ENCODE data around the gene HINT2. TPM values are rescaled to one million over a fixed set of nuclear protein-coding genes. Genes with fewer than 3 reads are reported as not detected.
A peak's percentile ranks its signal among the peaks of the same experiment; 100 is the strongest.

The HINT2 gene
- 9.0 TPM for total RNA-seq

DNA sequence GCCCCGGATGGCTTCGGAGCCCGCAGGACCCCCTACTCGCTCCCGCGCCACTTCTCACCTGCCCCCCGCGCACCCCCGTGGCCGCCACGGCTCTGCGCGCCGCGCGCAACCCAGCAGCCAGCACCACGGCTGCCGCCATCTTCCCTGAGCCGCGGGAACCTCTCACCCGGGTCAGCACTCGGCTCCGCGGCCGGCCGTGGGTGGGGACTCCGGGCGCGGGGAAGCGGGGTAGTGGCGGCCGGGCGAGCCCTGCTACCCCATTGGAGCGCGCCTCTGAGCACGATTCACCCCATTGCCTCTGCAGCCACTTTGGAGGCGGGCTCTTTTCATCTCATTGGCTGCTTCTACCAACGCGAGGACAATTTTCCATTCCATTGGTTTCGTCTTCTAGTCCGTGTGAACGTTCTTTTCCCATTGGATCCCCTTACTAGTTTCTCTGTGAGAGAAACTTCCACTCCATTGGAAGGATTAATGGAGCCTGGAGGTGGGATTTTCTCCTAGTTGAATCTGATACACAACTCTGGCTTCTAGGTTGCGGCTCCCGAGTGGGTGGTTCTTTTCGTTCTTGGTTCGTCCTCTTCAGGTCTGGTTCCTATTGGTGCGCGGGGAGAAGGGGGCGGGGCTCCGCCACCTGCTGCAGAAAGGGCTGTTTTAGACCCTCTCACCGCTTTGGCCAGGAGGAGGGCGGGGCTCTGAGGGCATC, at the start of gene HINT2:
TSS of gene HINT2 (minus strand) at position 202 of the 703 bp plus-strand sequence. CDS start at position 139, 63 bp downstream.
- DNase-seq (ENCODE audit: low spot score in 2 of 2) (peak; percentile 90 to 92), FAIRE-seq (peak; percentile 74)

DNA sequence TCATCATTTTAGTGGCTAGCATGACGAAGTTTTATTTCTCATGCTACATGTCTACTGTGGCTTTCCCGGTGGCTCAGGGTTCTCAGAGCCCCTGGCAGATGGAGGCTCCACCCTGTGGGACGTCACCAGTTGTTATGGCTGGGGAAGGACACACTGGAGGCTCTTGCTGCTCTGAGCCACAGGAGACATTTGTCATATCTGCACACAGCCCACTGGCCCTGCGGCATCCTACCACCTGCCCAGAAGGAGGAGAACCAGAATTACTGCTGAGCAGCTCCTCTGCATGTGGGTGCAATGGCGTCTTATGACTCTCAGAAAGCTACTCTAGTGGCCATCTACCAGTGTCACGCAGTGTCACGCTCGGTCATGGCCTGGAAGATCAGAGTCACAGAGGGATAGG, 48.7 kb upstream of the HINT2 start:
- DNase-seq (ENCODE audit: low spot score in 2 of 2): no peak
- FAIRE-seq: no peak

DNA sequence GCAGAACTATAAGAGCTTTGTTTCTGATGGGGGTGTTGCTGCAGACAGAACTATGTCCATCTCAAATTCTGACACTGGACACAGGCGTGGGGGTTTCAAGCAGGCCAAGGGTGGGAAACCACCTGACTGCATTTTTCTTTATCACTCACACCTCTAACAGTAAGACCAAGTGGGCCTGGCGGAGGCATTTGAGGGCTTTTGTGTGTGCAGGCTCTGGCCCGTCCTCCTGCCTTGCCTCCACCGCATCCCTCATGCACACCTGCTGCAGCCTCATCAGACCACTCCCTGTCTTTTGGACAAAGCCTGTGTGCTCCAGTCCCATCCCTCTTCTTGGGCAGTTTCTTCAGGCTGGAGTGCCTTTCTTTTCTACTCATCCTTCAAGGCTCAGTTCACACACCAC, 47.5 kb upstream of the HINT2 start:
- FAIRE-seq: no peak
- no peak for DNase-seq (ENCODE audit: low spot score in 2 of 2)

DNA sequence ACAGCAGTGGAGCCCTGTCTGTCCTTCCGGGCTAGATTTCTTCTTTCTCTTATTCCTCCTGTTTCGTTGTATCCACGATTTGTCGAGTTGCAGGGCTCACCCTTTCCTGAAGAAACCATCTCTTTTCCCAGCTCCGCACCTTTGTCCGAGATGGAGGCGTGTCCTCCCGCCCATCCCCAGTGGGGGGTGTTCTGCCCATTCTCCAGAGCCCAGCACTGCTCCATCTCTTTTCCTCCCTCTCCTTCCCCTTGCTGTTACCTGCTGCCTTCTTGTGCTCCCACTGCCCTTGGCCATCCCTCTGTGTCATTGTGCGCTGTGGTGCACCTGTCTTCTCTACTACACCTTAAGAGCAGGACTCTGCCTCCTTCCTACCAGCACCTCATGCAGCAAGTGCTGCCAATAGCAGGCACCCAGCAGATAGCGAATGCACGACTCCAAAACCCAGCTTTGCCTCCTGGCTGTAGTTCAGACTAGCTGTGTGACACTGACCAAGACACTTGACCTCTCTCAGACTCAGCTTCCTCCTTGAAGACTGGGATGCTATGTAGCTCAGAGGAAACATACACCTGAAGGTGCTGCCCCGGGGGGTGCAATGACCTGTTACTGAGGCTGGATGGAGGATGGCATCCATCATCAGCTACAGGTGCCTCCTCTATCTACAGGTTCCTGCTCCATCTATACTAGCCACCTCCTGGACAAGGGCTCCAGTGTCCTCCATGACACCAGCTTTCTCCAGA, 46.5 kb upstream of the HINT2 start:
- FAIRE-seq: no peak
- no peak for DNase-seq (ENCODE audit: low spot score in 2 of 2)

DNA sequence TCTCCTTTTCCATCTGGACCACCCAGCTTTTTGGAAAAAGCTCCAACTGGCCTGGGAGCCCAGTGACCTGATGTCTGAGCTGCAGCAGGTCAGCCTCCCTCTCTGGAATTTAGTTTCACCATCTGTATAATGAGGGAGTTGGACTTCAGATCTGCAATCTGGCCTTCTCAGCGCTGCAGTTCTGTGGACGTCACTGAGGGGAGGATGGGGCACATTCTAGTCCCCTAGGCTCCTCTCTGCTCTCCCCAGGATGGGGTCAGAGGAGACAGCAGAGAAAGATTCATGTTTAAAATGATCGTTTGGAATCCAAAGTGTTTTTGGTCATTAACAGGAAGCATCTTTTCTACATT, 45.1 kb upstream of the HINT2 start:
- DNase-seq (ENCODE audit: low spot score in 2 of 2) (no peak), FAIRE-seq (no peak)

DNA sequence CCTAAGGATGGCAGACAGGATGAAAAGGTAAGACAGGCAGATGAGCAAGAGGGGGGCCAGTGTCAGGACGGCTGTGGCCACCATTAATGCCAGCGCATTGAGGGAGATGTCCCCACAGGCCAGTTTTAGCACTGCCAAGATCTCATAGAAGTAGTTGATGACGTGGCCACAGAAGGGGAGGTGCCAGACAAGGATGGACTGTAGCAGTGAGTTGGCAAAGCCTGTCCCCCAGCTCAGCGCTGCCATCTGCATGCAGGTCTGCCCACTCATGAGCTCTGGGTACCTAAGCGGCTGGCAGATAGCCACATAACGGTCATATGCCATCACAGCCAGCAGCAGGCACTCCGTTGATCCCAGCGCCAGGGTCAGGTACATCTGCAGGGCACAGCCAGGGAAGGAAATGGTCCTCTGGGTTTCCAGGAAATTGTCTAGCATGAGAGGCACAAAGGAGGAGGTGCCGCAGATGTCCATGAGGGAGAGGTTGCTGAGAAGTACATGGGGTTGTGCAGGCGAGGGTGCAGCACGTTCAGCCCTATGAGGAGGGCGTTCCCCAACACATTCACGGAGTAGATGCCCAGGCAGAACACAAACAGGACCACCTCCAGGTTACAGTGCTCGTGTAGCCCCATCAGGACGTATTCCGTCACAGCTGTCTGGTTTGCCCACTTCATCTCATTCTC, 44.6 kb upstream of the HINT2 start:
- DNase-seq (ENCODE audit: low spot score in 2 of 2) (peak in 1 of 2 donors; percentile 47), FAIRE-seq (no peak)

DNA sequence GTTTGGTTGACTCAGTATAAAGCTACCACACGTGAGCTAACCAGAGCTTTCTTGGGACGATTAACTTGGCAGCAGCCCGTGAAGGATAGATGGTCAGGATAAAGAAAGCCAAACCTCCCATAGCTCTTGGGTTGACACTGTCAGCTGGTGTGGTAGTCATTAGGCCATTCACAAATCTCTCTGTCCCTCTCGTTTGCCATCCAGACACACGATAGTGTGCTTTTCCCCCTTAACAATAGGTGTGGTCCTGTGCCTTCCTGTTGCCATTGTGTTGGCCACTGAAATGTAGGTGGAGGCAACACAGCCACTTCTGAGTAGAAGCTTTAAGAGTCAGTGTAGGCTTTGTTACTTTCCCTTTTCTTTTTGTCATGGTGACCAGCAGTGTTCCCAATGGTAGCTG, 43.6 kb upstream of the HINT2 start:
- no peak for DNase-seq (ENCODE audit: low spot score in 2 of 2)
- no peak for FAIRE-seq

DNA sequence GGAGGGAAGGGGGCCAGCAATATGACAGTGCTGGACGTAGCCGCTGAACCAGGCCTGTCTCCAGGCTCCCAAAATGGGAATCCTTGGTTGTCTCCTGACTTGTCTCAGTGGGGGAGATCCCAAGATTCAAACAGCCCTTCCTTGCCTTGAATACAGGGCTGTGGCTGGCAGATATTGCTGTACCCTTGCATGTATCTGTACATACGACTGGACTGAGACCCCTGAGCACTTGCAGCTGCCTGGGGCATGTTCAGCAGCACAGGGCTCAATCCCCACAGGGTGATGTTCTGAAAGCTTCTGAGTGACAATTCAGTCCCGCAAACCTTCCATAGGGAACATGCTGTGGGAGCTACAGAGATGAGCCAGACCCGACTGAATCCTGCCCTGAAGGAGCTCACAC, 42.0 kb upstream of the HINT2 start:
- FAIRE-seq: no peak

DNA sequence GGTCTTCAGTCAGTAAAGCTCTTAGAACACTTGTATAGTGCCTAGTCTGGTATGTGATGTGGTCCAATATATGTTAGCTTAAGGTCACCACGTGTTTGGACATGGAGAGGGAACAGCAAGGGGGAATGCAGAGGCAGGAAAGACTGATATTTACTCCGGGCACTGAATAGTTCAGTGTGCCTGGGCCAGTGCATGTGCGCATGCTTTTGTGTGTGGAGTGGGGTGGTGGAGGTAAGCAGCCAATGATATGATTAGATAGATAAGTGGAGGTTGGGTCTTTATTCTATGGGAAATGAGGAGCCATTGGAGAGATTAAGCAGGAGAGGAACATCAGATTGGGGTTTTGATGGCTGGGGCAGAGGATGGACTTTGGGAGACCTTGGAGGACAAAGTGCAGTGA, 41.4 kb upstream of the HINT2 start:
- FAIRE-seq (no peak), DNase-seq (ENCODE audit: low spot score in 2 of 2) (no peak)

More for the DNA sequence above, 42.0 kb upstream of the HINT2 start:
- DNase-seq (ENCODE audit: low spot score in 2 of 2): no peak

DNA sequence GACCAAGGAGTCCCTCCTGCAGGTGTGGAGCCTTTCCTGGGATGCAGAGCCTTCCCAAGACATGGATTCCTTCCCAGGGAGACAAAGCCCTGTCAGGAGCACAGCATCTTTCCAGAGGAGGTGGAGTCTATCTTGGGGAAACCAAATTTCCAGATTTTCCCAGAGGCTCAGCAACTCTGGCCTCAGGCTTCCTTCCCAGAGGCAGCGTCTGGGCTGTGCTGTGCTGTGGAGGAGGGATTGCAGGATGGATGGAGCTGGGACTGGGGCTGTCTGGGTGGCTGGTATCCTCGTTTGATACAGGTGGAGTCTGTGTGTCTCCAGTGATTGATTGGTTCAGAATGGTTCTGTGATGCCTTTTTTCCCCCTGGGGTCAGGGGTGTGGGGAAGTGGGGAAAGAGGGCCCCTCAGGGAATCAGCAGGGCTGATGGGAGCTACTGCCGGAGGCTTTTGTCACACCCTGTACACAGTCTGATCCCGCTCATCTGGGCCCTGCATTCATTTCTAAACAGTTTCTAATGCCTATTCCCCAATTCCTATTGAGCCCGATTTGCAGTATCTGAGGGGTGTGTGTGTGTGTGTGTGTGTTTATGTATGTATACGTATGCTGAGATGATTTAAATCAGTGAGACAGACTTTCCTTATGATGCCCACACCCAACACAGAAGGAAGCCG, 39.4 kb upstream of the HINT2 start:
- DNase-seq (ENCODE audit: low spot score in 2 of 2) (no peak), FAIRE-seq (no peak)

DNA sequence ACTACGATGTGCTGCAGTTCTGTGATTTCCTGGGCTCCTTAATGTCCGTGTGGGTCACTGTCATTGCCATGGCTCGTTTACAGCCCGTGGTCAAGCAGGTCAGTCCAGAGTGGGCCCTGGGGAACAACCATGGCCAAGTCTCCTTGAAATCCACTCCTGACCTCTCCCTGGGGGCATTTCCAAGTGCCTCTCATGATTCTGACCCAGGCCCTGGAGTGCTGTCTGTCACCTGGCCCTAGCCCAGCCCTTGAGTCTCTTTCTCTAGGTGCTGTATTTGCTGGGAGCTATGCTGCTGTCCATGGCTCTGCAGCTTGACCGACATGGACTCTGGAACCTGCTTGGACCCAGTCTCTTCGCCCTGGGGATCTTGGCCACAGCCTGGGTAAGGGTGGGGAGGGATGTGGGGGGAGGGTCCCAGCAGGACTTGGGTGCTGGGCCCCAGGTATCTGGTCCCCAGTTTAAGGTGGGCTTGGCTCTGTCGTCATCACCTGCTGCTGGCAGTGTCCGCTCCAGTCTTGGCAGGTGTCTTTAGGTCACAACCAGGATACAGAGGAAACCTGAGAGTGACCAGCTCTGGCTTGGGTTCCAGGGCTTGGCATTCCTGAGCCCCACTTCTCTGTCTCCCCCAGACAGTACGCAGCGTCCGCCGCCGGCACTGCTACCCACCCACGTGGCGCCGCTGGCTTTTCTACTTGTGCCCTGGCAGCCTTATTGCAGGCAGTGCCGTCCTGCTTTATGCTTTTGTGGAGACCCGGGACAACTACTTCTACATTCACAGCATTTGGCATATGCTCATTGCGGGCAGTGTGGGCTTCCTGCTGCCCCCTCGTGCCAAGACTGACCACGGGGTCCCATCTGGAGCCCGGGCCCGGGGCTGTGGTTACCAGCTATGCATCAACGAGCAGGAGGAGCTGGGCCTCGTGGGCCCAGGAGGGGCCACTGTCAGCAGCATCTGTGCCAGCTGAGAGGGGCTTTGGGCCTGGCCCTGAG, 38.3 kb upstream of the HINT2 start:
- FAIRE-seq: no peak
- no peak for DNase-seq (ENCODE audit: low spot score in 2 of 2)

DNA sequence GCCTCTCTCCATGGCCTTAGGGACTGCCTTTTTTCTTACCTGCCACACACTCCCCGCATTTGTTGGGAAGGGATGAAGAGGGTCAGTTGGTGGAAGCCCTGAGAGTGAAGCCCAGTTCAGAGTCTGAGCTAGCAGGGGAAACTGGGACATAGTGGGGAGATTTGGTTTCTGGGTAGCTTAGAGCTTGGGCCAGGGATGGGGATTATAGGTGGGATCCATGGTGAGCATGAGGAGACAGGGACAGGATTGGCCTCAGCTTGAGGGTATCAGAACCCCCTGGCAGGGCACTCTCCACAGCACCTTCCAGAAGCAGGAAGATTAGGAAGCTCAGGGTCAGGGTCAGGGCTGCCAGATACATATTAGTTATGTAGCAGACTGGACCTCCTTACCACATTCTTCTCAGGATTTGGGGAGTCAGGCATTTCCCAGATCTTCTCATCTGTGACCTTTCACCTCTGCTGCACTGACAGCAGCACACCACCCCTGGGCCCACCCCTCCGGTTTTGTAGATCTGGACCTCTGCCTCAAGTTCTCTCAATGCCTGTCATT, 37.5 kb upstream of the HINT2 start:
- DNase-seq (ENCODE audit: low spot score in 2 of 2) (no peak), FAIRE-seq (no peak)

DNA sequence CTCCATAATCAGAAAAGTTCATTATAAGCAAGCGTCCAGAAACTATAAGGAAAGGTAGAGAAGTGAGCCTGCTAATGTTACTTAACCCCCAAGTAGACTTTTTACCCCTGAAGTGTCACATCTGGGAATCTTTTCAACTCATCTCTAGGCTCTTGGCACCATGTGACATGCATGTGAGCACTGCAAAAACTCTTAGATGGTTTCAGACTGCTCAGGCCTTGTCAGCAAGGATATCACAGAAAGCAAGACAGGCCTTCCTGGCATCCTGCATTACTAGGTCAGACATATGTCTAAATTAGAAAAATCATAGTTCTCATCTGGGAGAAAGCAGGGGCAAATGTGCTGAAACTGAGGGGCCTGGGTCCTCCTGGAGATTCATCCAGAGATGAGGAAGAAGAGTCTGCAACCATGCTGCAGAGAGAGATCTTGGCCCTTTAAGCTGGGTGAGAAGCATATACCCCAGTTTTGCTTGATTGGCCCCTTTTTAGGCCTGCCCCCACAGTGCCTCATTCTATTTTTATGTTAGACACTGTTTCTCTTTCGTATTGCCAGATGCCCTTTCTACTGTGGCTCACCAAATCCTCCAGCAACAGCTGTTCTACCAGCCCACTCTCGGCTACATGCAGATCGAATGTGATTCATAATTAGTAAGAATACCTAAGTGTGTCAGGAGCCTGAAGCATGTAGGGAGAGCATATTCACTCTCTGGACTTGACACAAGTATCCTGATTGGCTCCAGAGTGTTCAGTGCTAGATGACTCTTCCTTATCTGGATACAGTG, 33.1 kb upstream of the HINT2 start:
- DNase-seq (ENCODE audit: low spot score in 2 of 2): peak in 1 of 2 donors; percentile 42
- FAIRE-seq: no peak

DNA sequence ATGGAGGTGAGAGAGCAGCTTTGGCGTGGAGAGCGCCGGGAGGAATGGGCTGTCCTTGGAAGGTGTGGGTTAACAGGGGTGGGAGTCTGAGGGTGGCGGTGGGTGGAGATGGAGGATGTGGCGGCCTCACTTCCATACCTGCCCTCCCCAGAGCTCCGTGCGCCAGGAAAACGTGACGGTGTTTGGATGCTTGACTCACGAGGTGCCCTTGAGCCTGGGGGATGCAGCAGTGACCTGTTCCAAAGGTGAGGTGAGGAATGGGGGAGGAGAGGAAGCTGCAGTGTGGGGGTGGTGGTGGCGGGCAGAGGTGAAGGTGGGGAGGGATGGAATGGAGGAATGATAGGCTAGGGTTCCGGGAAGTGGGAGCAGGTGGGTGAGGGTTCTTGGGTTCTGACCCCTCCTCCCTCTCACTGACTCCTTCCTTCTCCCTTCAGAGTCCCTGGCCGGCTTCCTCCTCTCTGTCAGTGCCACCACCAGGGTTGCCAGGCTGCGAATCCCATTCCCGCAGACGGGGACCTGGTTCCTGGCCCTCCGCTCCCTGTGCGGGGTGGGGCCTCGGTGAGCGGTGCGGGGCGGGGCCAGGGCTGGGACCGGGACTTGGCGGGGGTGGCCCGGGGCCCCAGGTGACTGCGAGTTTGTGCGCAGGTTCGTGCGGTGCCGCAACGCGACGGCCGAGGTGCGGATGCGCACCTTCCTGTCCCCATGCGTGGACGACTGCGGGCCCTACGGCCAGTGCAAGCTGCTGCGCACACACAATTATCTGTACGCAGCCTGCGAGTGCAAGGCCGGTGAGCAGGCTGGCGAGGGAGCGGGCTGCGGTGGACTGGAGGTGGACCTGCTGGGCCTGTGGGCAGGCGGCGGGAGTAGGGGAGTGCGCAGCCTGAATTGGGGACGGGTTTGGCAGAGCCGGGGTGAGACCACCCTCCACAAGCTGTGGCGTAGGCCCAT, 31.3 kb upstream of the HINT2 start:
- DNase-seq (ENCODE audit: low spot score in 2 of 2) (no peak), FAIRE-seq (no peak)

DNA sequence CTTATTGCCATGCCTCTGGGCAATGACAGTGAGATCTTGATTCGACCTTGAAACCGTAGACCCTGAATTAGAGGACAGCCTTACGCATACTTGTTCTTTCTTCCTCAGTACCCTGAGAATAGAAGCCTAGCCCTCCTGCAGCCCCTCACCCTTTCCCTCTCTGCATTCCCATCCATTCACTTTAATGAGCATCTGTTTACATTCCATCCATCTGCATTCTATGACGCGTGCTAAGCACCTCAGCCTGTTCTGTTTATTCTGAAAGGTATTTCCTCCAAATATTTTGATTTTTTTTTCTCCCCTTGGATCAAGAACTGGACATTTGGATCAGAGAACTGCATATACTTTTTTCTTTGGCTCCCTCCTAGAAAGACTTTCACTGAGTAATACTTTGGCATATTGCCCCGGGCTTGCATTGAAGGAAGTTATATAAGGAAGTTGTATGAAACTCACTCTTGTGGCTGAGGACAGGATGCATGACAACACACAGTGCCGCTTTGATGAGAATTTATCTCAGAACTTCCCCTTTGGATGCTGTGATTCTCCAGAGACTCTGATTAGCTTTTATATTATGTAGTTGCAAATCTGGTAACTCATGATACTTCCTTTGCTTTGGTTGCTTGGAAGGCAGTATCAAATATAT, 29.9 kb upstream of the HINT2 start:
- DNase-seq (ENCODE audit: low spot score in 2 of 2) (peak; percentile 58 to 68), FAIRE-seq (no peak)

DNA sequence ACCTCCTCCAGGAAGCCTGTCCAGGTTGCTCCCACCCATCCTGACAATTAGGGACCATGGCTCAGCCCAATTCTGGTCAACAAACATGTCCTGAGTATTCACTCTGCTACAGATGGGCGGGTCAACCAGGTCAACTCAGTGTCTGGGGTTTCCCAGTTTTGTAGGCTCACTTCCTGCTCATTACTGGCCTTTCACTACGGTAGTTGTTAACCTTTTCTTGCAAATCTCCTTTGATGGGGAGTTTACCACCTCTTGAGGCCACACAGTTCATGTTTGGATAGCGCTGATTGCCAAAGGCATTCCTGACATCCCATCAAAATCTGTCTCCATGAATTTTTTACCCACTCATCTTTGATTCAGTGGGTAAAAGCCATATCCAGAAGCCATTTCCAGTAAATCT, 28.0 kb upstream of the HINT2 start:
- no peak for FAIRE-seq
- no peak for DNase-seq (ENCODE audit: low spot score in 2 of 2)
